HepG2 (cell line): ENCODE data around the gene ZBTB44. TPM values are rescaled to one million over a fixed set of nuclear protein-coding genes. Genes with fewer than 3 reads are reported as not detected.

Source experiments
- ATAC-seq: fragments of 200-7000 bp; cut with Tn5 transposase; 3 replicates; pipeline ENCODE4 v1.9.1; 2020; ENCODE audit warnings: mild to moderate bottlenecking, moderate library complexity
- BruUV-seq: library from RNA; stranded (reverse); fragments of 400-500 nt; replicated peaks from 2 replicates; lab custom pipeline; 2021; lab: Mats Ljungman, UMichigan
- CTCF ChIA-PET: fragments of 300-600 bp; formaldehyde crosslinking; extraction: SDS; loops from one replicate; lab custom pipeline; 2021; ENCODE audit warnings: low total read pairs, inconsistent platforms, low intra/inter-chr PET ratio; lab: Yijun Ruan, JAX
- POLR2A ChIA-PET: fragments of 350-600 bp; sonication (Branson Sonifier 250); formaldehyde crosslinking; loops from one replicate; lab custom pipeline; 2020; ENCODE audit warnings: antibody characterized with exemption, inconsistent platforms; lab: Yijun Ruan, JAX
- DNase-seq: peaks from one replicate; pipeline ENCODE4 v3.0.0-alpha.2; 2015; ENCODE audit warnings: low spot score
- FAIRE-seq: peaks from 3 replicates; lab custom pipeline; 2011; peaks lifted over from hg19 to GRCh38; lab: Jason Lieb, UNC
- H2AFZ ChIP-seq: one replicate; pipeline ENCODE4 v1.6.1; 2011; ENCODE audit warnings: low read length, inconsistent platforms
- H3K27ac ChIP-seq: fragments of 300-600 bp; 3 replicates; pipeline ENCODE4 v1.8.0; 2011; ENCODE audit warnings: mixed run types, mild to moderate bottlenecking, mixed read lengths, low read length, inconsistent platforms; ENCODE audit not compliant: insufficient read depth; ENCODE audit errors: extremely low read length
- H3K27me3 ChIP-seq, 2 experiments: fragments of 200-600 bp in 1 of 2; 2 replicates in 1 of 2; 3 replicates in 1 of 2; pipeline versions ENCODE4 v1.6.0 to v1.8.0; 2011; ENCODE audit warnings: low read length in 2 of 2, mild to moderate bottlenecking in 2 of 2, moderate library complexity in 2 of 2, inconsistent platforms in 1 of 2; ENCODE audit not compliant: insufficient read depth in 2 of 2, control insufficient read depth in 1 of 2
- H3K36me3 ChIP-seq, 2 experiments: fragments of 200-600 bp in 1 of 2; replicated peaks in 1 of 2; 2 replicates in 1 of 2; 3 replicates in 1 of 2; pipeline versions ENCODE4 v1.5.1 to v1.8.0; 2011; ENCODE audit warnings: low read length in 2 of 2, inconsistent platforms in 1 of 2; ENCODE audit not compliant: insufficient read depth in 2 of 2, control insufficient read depth in 1 of 2
- H3K4me1 ChIP-seq: 2 replicates; pipeline ENCODE4 v1.5.1; 2012; ENCODE audit warnings: low read length, inconsistent platforms; ENCODE audit not compliant: insufficient read depth
- H3K4me2 ChIP-seq: 2 replicates; pipeline ENCODE4 v1.6.0; 2011; ENCODE audit warnings: low read depth, low read length, inconsistent platforms
- H3K4me3 ChIP-seq, 3 experiments: fragments of 200-600 bp in 1 of 3; sonication (generic), shearing (Covaris generic) in 1 of 3; replicated peaks in 1 of 3; 2 replicates each; pipeline ENCODE4 v1.5.1; 2011 to 2016; ENCODE audit warnings: low read length in 3 of 3, inconsistent platforms in 2 of 3, low read depth in 2 of 3, mild to moderate bottlenecking in 2 of 3, control low read depth in 1 of 3, mixed read lengths in 1 of 3; ENCODE audit not compliant: insufficient read depth in 1 of 3
- H3K79me2 ChIP-seq: one replicate; pipeline ENCODE4 v1.6.1; 2011; ENCODE audit warnings: low read length, inconsistent platforms; ENCODE audit not compliant: insufficient read depth
- H3K9ac ChIP-seq: 2 replicates; pipeline ENCODE4 v1.6.0; 2011; ENCODE audit warnings: mild to moderate bottlenecking, low read depth, low read length, inconsistent platforms; ENCODE audit not compliant: insufficient read depth
- H3K9me3 ChIP-seq: 2 replicates; pipeline ENCODE4 v1.5.1; 2012; ENCODE audit warnings: mild to moderate bottlenecking, low read length
- H4K20me1 ChIP-seq: 2 replicates; pipeline ENCODE4 v1.6.0; 2011; ENCODE audit warnings: inconsistent platforms, mild to moderate bottlenecking, low read length, moderate library complexity; ENCODE audit not compliant: insufficient read depth
- DNMT3B ChIP-seq: conservative IDR thresholded peaks from 2 replicates; pipeline ENCODE4 v1.6.1; 2016; ENCODE audit warnings: missing biosample characterization, control low read depth
- EEA1 ChIP-seq: sonication (generic); formaldehyde crosslinking; IDR thresholded peaks from 2 replicates; pipeline ENCODE4 v1.5.1; 2020; ENCODE audit warnings: mild to moderate bottlenecking, missing genetic modification reagents, borderline replicate concordance
- ZNF121 ChIP-seq: sonication (generic); formaldehyde crosslinking; IDR thresholded peaks from 2 replicates; pipeline ENCODE4 v1.5.0; 2020; ENCODE audit warnings: mild to moderate bottlenecking, missing genetic modification reagents
- WGBS: methylation state at CpG from one replicate; pipeline ENCODE4 v1.1.6; 2017; ENCODE audit warnings: low lambda C conversion rate; 5-methylcytosine and 5-hydroxymethylcytosine counted together
- in situ Hi-C: cut with HindIII; loops from 2 replicates; pipeline ENCODE4 v1.10.0; 2017; ENCODE audit warnings: low pct_unique_long_range_greater_than_20kb; ENCODE audit not compliant: extremely low pct_ligation_motif_present
- intact Hi-C: fragments of 100-400 bp; cut with micrococcal nuclease; formaldehyde crosslinking; loops from one replicate; pipeline ENCODE4 v1.10.0; 2022; ENCODE audit not compliant: unreplicated experiment
- polyA plus RNA-seq, 8 experiments: library from polyadenylated mRNA; depleted of rRNA in 3 of 8; stranded (reverse) in 7 of 8; unstranded in 1 of 8; fragments of >200 nt; fragmentation: Illumina TruSeq in 4 of 8; extraction: Trizol in 4 of 8; gene quantifications; 2 replicates each; pipeline versions ENCODE4 v1.2.1 to v1.2.3, GENCODE V29; 2011 to 2016; ENCODE audit warnings: low read depth in 4 of 8, missing spikeins in 1 of 8, mixed read lengths in 1 of 8; ENCODE audit not compliant: insufficient read depth in 1 of 8
- total RNA-seq, 5 experiments: library from RNA; depleted of rRNA; stranded (reverse); fragments of >200 nt; fragmentation: Illumina TruSeq; extraction: Trizol; gene quantifications; 2 replicates each; pipeline ENCODE4 v1.2.3, GENCODE V29; 2016; ENCODE audit warnings: low read depth in 1 of 5

ZBTB44 gene
- total and polyA plus RNA-seq, 2 of the 13 experiments (the other 11 are each of a cell fraction or from before 2014, with no cell fraction given): 22.8 to 23.6 TPM

- H4K20me1 ChIP-seq: no peaks in the 10 kb centered on the region
- ChIA-PET CTCF (no interaction called here), POLR2A (no interaction called here)
- no peak overlapping the region for H3K4me2 ChIP-seq
- intact Hi-C loops: loop anchor here (1.0 kb wide), 1 partner anchor 10 kb away; no protein-coding TSS in a partner anchor
- FAIRE-seq (no peak), DNase-seq (no peak), ATAC-seq (no peak)
- H3K9me3 ChIP-seq: no peaks in the 10 kb centered on the region
- in situ Hi-C loops: no loop called here
- H3K9ac ChIP-seq: no peak overlapping the region
- no peaks in the 10 kb centered on the region for H3K36me3 ChIP-seq
- H3K27me3 ChIP-seq: no peaks in the 10 kb centered on the region; a peak in 2 of 5 replicates
- H3K4me1 ChIP-seq: peaks cover 15% of the 10 kb centered on the region
- WGBS: 81% methylated on average over 1 of the region's 1 CpG
- TF ChIP-seq DNMT3B (CRISPR knock-in tag): no peak
- no peak overlapping the region for H3K4me3 ChIP-seq
- no peak overlapping the region for H3K27ac ChIP-seq
- H2AFZ ChIP-seq: no peak overlapping the region
- no TSS peak for BruUV-seq
- no peaks in the 10 kb centered on the region for H3K79me2 ChIP-seq
These were observed 15.5 kb upstream of the ZBTB44 start for GRCh38 chr11:130330101-130330684.

DNA sequence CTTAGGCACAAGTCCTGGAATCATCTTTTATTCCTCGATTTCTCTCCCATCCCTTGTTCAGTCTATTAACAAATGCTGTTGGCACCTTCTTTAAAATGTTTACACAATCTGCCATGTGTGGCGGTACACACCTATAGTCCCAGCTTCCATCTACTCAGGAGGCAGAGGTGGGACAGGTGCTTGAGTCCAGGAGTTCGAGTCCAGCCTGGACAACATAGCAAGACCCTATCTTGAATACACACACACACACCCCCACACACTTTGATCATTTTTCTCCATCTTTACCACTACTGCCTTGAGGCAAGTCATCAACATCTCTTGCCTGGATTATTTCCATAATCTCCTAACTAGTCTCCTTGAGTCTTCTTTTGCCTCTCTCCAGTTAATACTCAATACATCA, 13.7 kb upstream of the ZBTB44 start:
- no peak overlapping the region for H3K27ac ChIP-seq
- TF ChIP-seq EEA1 (CRISPR knock-in tag) (no peak), ZNF121 (CRISPR knock-in tag) (peak; percentile 68; the same call in 1 of the 2 replicates)
- ChIA-PET CTCF (no interaction called here), POLR2A (interaction anchor here (1.3 kb wide), 1 partner anchor 10 kb away, joined by 3 read pairs; no protein-coding TSS in a partner anchor)
- in situ Hi-C loops: no loop called here
- H3K27me3 ChIP-seq: no peaks in the 10 kb centered on the region; a peak in 2 of 5 replicates
- no peaks in the 10 kb centered on the region for H3K36me3 ChIP-seq
- intact Hi-C loops: no loop called here
- H3K4me2 ChIP-seq: no peak overlapping the region
- no peaks in the 10 kb centered on the region for H3K79me2 ChIP-seq
- H3K4me3 ChIP-seq: no peak overlapping the region
- no peak overlapping the region for H3K9ac ChIP-seq
- no peaks in the 10 kb centered on the region for H4K20me1 ChIP-seq
- 36% methylated on average over 3 of the region's 3 CpGs for WGBS
- H3K4me1 ChIP-seq: peaks cover 15% of the 10 kb centered on the region
- FAIRE-seq (no peak), ATAC-seq (no peak), DNase-seq (no peak)
- no peaks in the 10 kb centered on the region for H3K9me3 ChIP-seq
- H2AFZ ChIP-seq: no peak overlapping the region
- BruUV-seq: no TSS peak
